ENCODE measurements around the gene CHRNA7.
"Not testable (repeated sequence)": the region's sequence is repeated elsewhere in the genome, so short reads cannot be mapped to it uniquely, and the experiment has no call there.

CHRNA7 gene

DNA sequence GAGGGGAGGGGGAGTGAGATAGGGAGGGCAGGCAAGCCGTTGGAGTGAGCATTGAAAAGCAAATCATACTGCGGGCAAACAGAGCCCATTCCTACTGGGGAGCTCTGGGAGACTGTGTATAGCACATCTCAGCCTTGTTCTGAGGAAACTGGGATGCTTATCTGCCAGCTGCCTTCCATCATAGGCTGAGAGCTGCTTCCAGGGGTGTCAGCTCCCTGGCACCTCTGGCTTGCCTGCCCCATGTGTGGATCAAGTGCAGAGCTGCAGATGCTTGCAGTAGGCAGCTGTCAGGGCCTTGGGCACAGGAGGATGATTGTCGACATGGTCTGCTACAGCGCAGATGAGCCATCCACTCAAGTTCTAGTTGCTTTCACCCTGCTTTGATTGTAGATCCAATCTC lies 86.8 kb downstream of the CHRNA7 start:
- H3K27ac ChIP-seq, result no peak overlapping the region
- DNase-seq (ENCODE audit: low read depth, low spot score), result no peak

DNA sequence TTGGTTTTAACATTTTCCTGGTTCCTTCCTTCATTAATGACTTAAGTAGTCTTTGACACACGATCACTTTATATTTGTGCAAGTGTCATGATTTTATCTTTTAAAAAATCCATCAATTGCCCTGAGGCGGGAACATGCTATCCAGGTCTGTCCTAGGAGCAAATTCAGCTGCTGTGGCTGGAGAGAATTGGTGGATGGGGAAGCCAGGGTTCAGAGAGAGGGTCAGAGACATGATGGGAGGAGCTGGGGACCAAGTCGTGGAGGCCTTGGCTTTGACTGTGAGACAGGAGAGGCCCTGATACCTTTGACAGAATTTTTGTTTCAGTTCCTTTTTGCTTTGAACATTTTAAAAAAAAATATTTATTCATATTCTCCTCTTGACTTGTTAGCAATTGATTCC lies 89.0 kb downstream of the CHRNA7 start:
- no peak overlapping the region for H3K27ac ChIP-seq
- DNase-seq (ENCODE audit: low read depth, low spot score), result no peak

DNA sequence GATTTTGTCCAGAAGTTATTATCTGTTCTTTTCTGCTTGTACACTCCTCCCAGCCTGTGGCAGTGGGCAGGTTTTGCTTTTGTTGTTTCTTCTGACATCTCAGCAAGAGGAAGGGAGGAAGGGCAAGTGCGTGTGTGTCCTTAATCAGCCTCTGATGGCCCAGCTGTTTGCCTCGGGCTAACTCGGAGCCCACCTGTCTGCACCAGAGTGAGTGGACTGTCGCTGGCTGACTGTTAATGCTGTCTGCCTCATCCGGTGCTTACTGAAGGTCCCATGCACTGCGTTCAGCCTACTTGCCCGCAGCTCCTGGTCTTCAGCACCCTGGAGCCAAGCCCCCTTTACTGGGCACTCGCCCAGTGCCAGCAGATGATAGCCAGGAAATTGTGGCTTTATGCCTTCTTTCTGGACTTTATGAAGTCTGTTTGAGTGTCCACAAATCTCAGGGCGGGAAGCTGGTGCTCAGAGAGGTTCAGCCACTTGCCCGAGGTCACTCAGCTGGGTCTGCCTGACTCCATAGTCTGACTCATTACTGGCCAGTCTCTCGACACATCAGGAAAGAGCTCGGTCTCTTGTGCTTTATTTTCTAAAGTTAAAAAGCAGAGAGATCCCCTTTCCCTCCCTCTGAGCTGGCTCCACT lies 89.5 kb downstream of the CHRNA7 start:
- DNase-seq (ENCODE audit: low read depth, low spot score), result no peak
- no peak overlapping the region for H3K27ac ChIP-seq

DNA sequence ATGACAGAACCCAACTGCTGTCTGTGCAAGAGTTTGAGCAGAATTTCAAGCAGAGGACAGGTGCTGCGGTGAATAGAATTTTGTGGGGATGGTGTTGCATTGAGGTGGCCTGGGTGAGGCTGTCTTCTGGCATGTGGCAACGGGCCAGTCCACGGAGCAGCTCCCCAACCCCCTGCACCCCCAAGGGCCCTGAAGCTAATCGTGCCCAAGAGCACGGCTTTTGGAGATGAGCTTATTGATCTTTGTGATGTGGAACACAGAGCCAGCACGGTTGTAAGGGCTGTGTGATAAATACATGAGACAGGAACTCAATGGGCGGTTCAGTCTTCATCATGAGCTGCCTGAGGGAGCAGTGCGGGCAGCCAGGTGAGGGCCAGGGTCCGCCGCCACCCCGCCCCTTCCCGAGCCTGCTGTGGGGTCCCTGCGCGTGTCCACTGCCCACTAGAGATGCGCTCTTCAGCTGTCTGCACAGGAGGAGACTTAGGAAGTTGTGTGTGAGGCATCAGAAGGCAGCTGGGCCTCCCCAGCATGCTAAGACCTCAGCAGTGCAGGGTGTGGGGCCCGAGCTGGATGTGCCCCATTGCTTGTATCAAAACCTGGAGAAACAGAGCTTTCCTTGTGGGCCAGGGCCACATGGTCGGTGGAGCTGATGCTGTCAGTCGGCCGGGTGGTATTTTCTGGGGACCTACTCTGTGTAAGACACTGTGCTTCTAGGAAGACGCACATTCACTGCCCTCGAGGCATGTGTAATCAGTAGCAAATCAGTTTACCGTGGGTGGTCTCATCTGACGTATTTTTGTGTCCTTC lies 90.5 kb downstream of the CHRNA7 start:
- no peak for DNase-seq (ENCODE audit: low read depth, low spot score)
- H3K27ac ChIP-seq, result no peak overlapping the region

DNA sequence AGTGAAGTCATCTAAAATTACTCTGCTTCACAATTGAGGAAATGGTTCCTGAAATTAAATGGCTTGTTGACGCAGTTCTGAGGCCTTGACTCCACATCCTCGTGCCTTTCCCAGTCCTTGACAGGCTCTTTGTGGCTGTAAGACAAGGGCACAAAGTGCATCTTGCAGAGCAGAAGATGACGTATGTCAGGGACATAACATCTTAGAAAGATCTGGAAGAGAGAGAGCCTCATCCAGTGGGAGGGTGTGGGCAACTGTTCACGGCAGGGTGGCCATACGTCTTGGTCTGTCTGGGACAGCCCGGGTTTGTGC lies 91.0 kb downstream of the CHRNA7 start:
- DNase-seq (ENCODE audit: low read depth, low spot score), result no peak

DNA sequence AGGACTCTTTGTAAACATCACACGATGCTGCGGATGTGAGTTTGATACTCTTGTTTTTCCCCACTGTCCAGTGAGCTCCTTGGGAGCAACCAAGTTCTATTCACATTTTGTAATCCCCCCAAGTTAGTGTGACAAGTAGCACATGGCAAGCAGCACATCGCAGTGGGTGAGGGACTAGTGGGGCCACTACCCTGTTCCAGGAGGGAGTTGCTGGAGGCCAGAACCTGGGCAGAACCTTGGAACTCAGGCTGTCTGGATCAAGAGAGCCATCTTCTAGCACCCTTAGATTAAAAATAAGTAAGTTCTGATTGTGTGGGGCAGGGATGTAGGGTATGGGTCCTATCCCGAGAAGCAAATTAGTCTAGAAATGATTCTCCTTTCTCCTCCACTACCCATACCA lies 91.7 kb downstream of the CHRNA7 start:
- H3K27ac ChIP-seq, result no peak overlapping the region
- no peak for DNase-seq (ENCODE audit: low read depth, low spot score)

More for the DNA sequence above, 91.0 kb downstream of the CHRNA7 start:
- H3K27ac ChIP-seq, result no peak overlapping the region

DNA sequence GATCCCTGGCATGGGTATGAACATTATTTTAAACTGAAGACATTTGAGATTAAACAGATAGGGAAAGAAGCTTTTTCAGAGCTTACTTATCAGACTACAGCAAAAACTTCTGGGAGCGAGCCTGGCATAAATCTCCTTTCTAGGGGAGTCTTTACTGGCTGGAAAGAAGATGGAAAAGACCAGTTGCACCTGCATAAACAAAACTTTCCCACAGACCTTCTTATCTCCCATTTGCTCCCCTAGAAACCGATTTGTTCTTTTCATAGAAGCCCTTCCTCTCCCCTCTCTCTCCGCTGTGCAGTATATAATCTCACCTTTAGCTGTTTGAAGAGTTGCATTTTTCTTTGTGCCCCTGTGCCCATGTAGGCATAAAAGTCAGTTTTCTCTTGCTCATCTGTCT lies 93.2 kb downstream of the CHRNA7 start:
- no peak for DNase-seq (ENCODE audit: low read depth, low spot score)
- no peak overlapping the region for H3K27ac ChIP-seq

DNA sequence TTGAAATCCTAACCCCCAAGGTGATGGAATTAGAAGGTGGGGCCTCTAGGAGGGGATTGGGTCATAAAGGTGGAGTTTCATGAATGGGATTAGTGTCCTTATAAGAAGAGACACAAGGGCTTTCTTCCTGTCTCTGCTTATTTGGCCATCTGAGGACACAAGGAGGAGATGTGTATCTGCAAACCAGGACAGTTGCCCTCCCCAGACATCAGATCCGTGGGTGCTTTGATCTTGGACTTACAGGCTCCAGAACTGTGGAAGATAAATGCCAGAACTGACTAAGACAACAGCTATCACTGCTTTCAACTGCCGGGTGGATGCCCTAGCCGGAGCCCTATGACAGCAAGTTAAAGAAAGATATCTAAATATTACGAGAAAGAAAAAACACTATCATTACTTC lies 94.4 kb downstream of the CHRNA7 start:
- no peak for DNase-seq (ENCODE audit: low read depth, low spot score)
- no peak overlapping the region for H3K27ac ChIP-seq

DNA sequence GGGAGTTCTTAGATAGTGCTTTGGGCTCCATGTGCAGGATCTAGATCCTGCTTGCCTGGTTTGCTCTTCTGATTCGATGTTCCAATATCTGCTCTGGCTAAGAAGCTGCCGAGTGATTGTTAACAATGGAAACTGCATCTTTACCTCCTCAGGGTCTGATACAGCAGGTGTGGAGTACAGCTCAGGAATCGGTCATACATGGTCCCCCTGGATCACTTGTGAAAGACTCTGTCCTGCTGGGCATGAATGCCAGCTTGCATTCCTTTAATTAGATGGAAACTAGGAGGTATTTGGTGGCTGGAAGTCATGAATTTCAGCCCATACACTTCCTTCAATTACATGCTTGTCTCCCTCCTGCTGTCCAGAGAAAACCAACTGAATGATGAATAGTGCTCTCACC lies 95.3 kb downstream of the CHRNA7 start:
- DNase-seq (ENCODE audit: low read depth, low spot score), result no peak
- H3K27ac ChIP-seq, result no peak overlapping the region

DNA sequence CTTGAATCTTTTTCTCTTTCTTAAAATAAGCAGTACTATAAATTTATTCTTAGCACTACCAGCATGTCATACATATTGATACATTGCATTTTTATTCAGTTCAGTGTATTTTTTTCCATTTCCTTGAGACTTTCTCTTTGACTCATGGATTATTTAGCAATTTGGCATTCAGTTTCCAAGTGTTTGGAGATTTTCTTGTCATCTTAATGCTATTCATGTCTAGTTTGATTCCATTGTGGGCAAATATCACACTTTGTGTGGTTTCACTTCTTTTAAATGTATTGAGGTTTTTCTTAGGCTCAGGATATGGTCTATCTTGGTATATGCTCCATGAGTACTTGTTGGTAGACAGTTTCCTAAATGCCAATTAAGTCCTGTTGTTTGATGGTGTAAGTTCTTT lies 99.5 kb downstream of the CHRNA7 start:
- no peak overlapping the region for H3K27ac ChIP-seq
- DNase-seq (ENCODE audit: low read depth, low spot score), result no peak

DNA sequence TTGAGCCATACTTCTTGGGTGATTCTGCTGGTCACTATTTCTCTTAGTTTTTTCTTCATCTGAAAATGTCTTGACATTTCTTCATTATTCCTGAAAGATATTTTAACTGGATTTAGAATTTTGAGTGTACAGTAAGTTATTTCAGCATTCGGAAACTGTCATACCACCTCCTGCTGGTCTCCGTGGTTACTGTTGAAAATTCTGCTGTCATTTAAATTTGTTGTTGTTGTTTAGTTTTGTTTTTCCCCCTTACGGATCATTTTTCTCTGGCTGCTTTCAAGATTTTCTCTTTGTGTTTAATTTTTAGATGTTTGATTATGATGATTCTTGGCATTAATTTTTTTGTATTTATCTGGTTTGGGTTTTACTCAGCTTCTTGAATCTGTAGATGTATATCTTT lies 100.5 kb downstream of the CHRNA7 start:
- DNase-seq (ENCODE audit: low read depth, low spot score), result no peak

DNA sequence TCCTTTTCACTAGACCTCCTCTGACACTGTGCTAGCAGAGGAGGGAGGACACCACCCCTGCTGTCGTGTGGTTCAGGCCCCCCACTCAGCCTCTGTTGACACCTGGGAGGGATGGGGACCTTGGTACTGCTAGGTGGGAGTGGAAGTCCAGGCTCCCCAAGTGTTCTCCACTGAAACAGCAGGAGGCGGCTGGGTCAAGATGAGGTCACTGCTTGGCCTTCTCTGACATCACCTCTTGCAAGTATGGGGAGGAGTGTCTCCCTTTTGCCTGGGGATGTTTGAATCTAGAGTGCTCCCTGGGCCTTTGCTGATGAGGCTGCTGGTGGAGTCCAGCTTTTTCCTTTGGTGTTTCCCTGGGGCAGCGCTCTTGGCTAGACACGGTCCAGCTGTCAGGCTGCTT lies 101.5 kb downstream of the CHRNA7 start:
- no peak overlapping the region for H3K27ac ChIP-seq
- no peak for DNase-seq (ENCODE audit: low read depth, low spot score)

More for the DNA sequence above, 100.5 kb downstream of the CHRNA7 start:
- H3K27ac ChIP-seq, result no peak overlapping the region

DNA sequence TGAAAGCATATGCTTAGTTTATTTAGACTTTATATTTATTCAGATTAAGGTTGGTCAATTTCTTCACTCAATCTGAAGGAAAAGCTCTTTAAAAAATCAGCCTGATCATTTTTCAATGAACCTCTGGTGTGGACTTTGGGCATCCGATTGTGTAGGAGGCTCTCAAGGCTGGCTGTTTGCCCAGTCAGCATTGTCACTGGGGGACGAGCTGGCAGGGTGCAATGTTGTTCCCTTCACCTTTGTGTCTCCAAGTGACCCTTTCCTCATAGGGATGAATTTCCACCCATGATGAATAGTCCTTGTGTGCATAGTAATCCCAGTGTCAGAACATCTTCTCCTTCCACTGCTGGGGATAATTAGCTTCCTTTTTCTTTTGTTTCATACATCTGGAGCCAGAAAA lies 102.5 kb downstream of the CHRNA7 start:
- no peak overlapping the region for H3K27ac ChIP-seq
- DNase-seq (ENCODE audit: low read depth, low spot score), result no peak

DNA sequence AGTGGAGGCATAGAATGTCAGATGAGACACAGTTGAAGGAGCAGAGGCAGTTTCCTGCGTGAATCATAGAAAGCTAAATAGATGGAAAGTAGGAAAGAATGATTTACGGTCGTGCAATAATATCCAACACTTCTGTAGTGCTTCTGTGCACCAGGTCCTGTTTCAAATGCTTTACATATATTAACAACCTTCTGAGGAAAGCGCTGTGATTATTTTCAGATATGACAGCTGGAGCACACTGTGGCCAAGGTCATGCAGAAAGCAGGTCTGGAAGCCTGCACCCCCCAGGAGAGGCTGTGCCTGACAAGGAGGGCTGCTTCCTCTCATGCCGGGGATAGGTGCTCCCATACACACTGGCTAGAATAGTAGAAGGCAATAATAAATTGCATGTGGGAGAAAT lies 104.5 kb downstream of the CHRNA7 start:
- H3K27ac ChIP-seq, result no peak overlapping the region
- DNase-seq (ENCODE audit: low read depth, low spot score), result no peak

DNA sequence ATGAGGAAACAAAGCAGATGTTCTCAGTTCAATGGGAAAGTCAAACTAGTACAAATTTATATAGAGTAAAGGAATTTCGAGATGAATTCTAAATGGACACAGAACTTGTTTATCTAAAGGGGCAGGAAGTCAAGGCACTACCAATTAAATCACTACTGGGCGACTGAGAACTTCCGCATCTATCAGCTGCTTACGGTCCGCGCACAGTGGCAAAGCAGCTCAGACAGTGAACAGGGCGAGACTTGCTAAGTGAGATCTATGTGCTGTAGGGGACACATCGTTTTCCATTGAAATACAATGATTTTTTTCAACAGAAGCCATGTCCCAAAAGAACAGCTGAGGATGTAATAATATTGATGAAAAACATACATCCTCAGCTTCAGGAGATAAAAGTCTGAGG lies 105.0 kb downstream of the CHRNA7 start:
- DNase-seq (ENCODE audit: low read depth, low spot score), result no peak
- H3K27ac ChIP-seq, result no peak overlapping the region

DNA sequence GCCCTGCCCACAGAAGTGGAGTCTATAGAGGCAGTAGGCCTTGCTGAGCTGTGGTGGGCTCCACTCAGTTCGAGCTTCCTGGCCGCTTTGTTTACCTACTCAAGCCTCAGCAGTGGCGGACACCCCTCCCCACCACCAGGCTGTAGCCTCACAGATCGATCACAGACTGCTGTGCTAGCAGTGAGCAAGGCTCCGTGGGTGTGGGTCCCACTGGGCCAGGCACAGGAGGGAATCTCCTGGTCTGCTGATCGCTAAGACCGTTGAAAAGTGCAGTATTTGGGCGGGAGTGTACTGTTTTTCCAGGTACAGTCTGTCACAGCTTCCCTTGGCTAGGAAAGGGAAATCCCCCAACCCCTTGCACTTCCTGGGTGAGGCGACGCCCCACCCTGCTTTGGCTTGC lies 115.2 kb downstream of the CHRNA7 start:
- not testable (repeated sequence) for DNase-seq (ENCODE audit: low read depth, low spot score); H3K27ac ChIP-seq

DNA sequence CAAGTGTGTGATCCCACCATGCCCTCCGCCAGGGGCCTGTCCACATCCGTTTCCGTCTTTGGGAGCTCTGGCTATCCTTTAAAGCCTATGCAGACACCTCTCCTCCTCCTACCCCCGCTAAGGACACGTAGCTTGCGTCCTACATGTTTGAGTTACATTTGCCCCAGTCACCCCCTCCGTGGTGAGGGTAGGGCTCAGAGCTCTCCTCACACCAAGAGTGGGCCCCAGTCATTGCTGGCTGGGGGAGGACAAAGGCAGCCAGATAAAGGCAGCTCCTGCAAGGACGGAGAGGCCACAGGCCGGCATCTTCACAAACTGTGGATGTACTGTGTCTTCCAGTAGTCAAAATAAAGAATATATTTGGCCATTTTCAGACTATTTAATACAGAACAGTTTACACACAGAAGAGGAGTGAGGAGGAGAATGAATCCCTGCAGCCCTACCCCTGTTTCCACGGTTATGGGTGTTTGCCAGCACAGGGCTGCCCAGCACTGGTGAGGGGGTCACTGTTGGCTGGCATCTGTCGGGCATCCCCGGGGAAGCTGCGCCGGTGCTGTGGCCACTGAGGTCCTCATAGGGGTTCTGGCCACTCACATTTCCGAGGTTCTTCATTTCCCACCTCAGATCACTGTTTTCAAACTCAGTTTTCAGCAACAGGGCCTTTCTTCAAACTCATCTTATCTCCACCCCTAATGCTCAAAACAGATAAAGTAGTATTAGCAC lies 118.7 kb downstream of the CHRNA7 start:
- no peak overlapping the region for H3K27ac ChIP-seq
- DNase-seq (ENCODE audit: low read depth, low spot score), result no peak

DNA sequence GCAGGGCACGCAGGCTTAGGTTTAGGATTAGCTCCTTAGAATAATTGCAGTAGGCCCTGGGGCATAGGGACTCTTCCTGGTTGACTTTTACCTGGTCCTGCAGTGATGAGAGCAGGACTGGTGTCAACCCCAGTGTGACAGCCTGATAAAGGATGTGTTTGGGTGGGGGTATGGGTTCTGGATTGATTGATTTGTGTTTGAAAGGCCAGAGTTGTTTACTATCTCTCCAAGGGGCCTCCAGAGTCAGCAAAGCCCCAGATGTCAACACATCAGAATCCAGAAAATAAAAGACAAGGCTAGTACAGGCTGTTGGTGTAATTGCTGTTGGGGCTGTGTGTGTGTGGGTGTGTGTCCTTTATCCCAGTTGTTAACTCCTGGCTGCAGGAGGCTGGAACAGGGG lies 122.3 kb downstream of the CHRNA7 start:
- no peak overlapping the region for H3K27ac ChIP-seq
- DNase-seq (ENCODE audit: low read depth, low spot score), result no peak

DNA sequence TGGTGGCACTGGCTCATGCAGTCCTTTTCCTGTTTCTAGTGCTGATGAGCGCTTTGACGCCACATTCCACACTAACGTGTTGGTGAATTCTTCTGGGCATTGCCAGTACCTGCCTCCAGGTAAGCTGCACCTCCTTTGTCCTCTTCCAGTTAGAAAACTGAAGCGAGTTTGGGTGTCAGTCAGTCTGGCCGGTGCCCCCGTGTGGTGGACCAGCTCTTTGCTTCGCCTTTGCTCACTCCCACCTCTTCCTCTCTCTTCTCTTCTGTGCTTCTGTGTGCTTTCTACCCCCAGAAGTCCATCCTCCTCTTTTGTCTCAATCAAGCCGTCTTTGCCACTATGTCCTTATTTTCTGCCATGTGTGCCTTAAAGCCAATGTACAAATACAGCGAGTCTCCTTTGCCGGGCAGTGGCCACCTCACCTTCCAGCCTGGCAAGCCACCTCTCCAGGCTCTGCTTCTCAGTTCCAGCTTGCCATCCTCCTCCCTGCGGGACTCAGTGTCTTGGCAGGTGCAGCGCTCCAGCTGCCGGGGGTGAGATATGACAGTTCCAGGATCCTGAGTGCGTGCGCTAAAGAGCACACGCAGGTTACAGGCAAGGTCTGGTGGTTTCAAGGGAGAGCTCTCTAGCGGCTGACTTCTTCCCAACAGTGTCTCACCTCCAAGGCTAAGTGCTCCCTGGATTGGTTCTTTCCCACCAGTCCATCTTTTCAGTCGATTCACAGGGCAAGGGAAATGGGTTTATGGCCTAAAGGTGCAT lies 123.7 kb downstream of the CHRNA7 start:
- not testable (repeated sequence) for DNase-seq (ENCODE audit: low read depth, low spot score); H3K27ac ChIP-seq

DNA sequence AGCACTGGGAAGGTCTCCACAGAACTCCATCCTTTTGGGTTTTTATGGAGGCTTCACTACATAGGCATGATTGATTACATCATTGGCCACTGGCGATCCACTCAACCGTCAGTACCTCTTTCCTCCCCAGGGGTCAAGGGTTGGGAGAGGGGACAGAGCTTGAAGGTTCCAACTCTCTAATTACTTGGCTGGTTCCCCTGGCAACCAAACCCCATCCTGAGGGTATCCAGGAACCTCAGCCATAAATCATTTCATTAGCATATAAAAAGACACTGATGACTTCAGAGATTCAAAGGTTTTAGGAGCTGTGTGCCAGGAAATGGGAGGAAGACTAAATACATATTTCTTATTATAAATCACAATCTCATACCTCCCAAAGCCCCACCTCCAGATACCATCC lies 131.8 kb downstream of the CHRNA7 start:
- not testable (repeated sequence) for DNase-seq (ENCODE audit: low read depth, low spot score); H3K27ac ChIP-seq

DNA sequence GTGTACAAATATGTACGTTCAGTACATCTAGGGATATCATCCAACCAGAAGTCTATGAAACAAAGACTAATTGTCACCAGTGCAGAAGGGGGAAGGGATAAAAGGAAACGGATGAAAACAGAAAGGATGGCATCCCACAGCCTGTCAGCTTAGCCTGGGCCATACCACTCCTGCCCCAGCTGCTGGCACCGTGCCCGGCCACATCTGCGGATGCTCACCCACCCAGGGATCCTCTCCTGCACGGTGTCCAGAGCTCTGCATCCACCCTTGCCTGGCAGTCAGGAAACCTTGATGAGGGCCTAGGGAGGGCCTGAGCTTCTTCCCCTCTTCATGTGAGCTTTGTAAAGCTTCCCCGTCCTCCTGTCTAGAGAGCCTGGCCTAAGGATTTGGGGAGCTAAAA lies 133.8 kb downstream of the CHRNA7 start:
- DNase-seq (ENCODE audit: low read depth, low spot score), result not testable (repeated sequence)

More for the DNA sequence above, 133.8 kb downstream of the CHRNA7 start:
- H3K27ac ChIP-seq, result not testable (repeated sequence)
